Colonic mucosa (tissue), 4 donors: ENCODE measurements around the gene ADSS1. TPM values are rescaled to one million over a fixed set of nuclear protein-coding genes. Genes with fewer than 3 reads are reported as not detected.

Experiments used
- DNase-seq: peaks from one replicate; pipeline ENCODE4 v3.0.0-alpha.2; 2020
- H3K27ac ChIP-seq: fragments of 200-600 bp; one replicate; pipeline ENCODE4 v1.8.0; 2021
- H3K27me3 ChIP-seq: fragments of 200-600 bp; one replicate; pipeline ENCODE4 v1.8.0; 2021
- H3K36me3 ChIP-seq: fragments of 200-600 bp; one replicate; pipeline ENCODE4 v1.8.0; 2021
- H3K4me1 ChIP-seq: fragments of 200-600 bp; one replicate; pipeline ENCODE4 v1.8.0; 2021; ENCODE audit warnings: mild to moderate bottlenecking
- H3K4me3 ChIP-seq: fragments of 200-600 bp; one replicate; pipeline ENCODE4 v1.8.0; 2021
- H3K9ac ChIP-seq, 2 donors: one replicate each; pipeline ENCODE4 v1.7.0; 2013; ENCODE audit warnings: control low read depth in 2 of 2, low read depth in 2 of 2, low read length in 2 of 2
- H3K9me3 ChIP-seq: fragments of 200-600 bp; one replicate; pipeline ENCODE4 v1.8.0; 2021
- CTCF ChIP-seq: fragments of 200-600 bp; IDR thresholded peaks from one replicate; pipeline ENCODE4 v1.8.0; 2022; ENCODE audit warnings: antibody characterized with exemption, mild to moderate bottlenecking
- intact Hi-C: fragments of 100-400 bp; cut with DNase I; formaldehyde crosslinking; loops from one replicate; pipeline ENCODE4 v1.14.1; 2022
- total RNA-seq, 2 donors: library from RNA; stranded (reverse); fragmentation: NEBNext Ultra II Directional in 1 of 2; extraction: Animal tissue kit (Norgen Biotek cat#: 25700) in 1 of 2; gene quantifications; one replicate each; pipeline ENCODE4 v1.2.1, GENCODE V29; 2021
- donor health status: healthy.
- donor health status: DM: no; HTN: no; CAD: no.
- donor health status: DM: no; HTN: no; CAD: no.

Gene ADSS1
- total RNA-seq, 2 donors from 2014 or later: 3.5 to 4.0 TPM

GRCh38 chr14:104787736-104788135 lies 63.7 kb downstream of the ADSS1 start:
- Histone ChIP-seq H3K36me3 (peaks cover 8% of the 10 kb centered on the region), H3K9ac (no peak overlapping the region), H3K4me1 (peaks cover 8% of the 10 kb centered on the region), H3K9me3 (no peaks in the 10 kb centered on the region), H3K4me3 (no peak overlapping the region), H3K27me3 (no peaks in the 10 kb centered on the region), H3K27ac (no peak overlapping the region)
- no peak for DNase-seq
- TF ChIP-seq CTCF: no peak
- intact Hi-C loops: no loop called here

GRCh38 chr14:104788161-104788818 lies 64.3 kb downstream of the ADSS1 start:
- no peak overlapping the region for H3K27ac ChIP-seq
- DNase-seq: no peak

GRCh38 chr14:104788873-104789663 lies 65.0 kb downstream of the ADSS1 start:
- Histone ChIP-seq H3K27me3 (no peaks in the 10 kb centered on the region), H3K27ac (no peak overlapping the region), H3K4me1 (peaks cover 18% of the 10 kb centered on the region), H3K4me3 (no peak overlapping the region), H3K9ac (no peak overlapping the region), H3K9me3 (no peaks in the 10 kb centered on the region), H3K36me3 (peaks cover 8% of the 10 kb centered on the region)
- intact Hi-C loops: no loop called here
- TF ChIP-seq CTCF: no peak
- DNase-seq: no peak

More at GRCh38 chr14:104788161-104788818, 64.3 kb downstream of the ADSS1 start:
- TF ChIP-seq CTCF: no peak
- H3K4me1 ChIP-seq: peaks cover 10% of the 10 kb centered on the region
- intact Hi-C loops: no loop called here
- H3K27me3 ChIP-seq: no peaks in the 10 kb centered on the region
- H3K36me3 ChIP-seq: peaks cover 8% of the 10 kb centered on the region
- H3K9me3 ChIP-seq: no peaks in the 10 kb centered on the region
- H3K4me3 ChIP-seq: no peak overlapping the region
- H3K9ac ChIP-seq: no peak overlapping the region

- H3K27me3 ChIP-seq: no peaks in the 10 kb centered on the region
- H3K9me3 ChIP-seq: no peaks in the 10 kb centered on the region
- no peak for DNase-seq
- no peak overlapping the region for H3K4me3 ChIP-seq
- no peak overlapping the region for H3K27ac ChIP-seq
- intact Hi-C loops: no loop called here
- H3K9ac ChIP-seq: no peak overlapping the region
- no peak for TF ChIP-seq CTCF
- peaks cover 8% of the 10 kb centered on the region for H3K36me3 ChIP-seq
- H3K4me1 ChIP-seq: peaks cover 24% of the 10 kb centered on the region
Measured at GRCh38 chr14:104789752-104790743, 66.0 kb downstream of the ADSS1 start.

GRCh38 chr14:104791425-104791824 lies 67.4 kb downstream of the ADSS1 start:
- peaks cover 24% of the 10 kb centered on the region for H3K4me1 ChIP-seq

More at GRCh38 chr14:104791425-104791824, 67.4 kb downstream of the ADSS1 start:
- DNase-seq: no peak
- no peak overlapping the region for H3K27ac ChIP-seq
- intact Hi-C loops: no loop called here
- no peak overlapping the region for H3K4me3 ChIP-seq
- no peaks in the 10 kb centered on the region for H3K27me3 ChIP-seq
- peaks cover 8% of the 10 kb centered on the region for H3K36me3 ChIP-seq
- no peak overlapping the region for H3K9ac ChIP-seq
- TF ChIP-seq CTCF: no peak
- no peaks in the 10 kb centered on the region for H3K9me3 ChIP-seq
